Smooth muscle cell (in vitro differentiated cells): ENCODE data around the gene TMEM259. TPM values are rescaled to one million over a fixed set of nuclear protein-coding genes. Genes with fewer than 3 reads are reported as not detected.
A peak's percentile ranks its signal among the peaks of the same experiment; 100 is the strongest.

ENCODE experiments used
- DNase-seq: peaks from one replicate; lab custom pipeline; 2025; ENCODE audit not compliant: unreplicated experiment; lab: John Stamatoyannopoulos, UW
- H2AFZ ChIP-seq: fragments of 200-600 bp; sonication (generic); 2 replicates; pipeline ENCODE4 v1.6.0; 2016; ENCODE audit warnings: antibody characterized with exemption, low read depth, mild to moderate bottlenecking
- H3F3A ChIP-seq: fragments of 200-600 bp; sonication (generic); 2 replicates; pipeline ENCODE4 v1.6.0; 2017; ENCODE audit warnings: antibody characterized with exemption, low read depth
- H3K27ac ChIP-seq: fragments of 200-600 bp; sonication (generic); 2 replicates; pipeline ENCODE4 v1.5.1; 2016; ENCODE audit warnings: low read depth, mild to moderate bottlenecking
- H3K27me3 ChIP-seq: fragments of 200-600 bp; sonication (generic); 2 replicates; pipeline ENCODE4 v1.6.1; 2016; ENCODE audit warnings: low read depth, mild to moderate bottlenecking
- H3K36me3 ChIP-seq: fragments of 200-600 bp; sonication (generic); 2 replicates; pipeline ENCODE4 v1.5.1; 2016; ENCODE audit warnings: low read depth
- H3K4me1 ChIP-seq: fragments of 200-600 bp; sonication (generic); 2 replicates; pipeline ENCODE4 v1.5.1; 2016; ENCODE audit warnings: low read depth
- H3K4me2 ChIP-seq: fragments of 200-600 bp; sonication (generic); 2 replicates; pipeline ENCODE4 v1.6.0; 2016; ENCODE audit warnings: mild to moderate bottlenecking
- H3K4me3 ChIP-seq: fragments of 200-600 bp; sonication (generic); 2 replicates; pipeline ENCODE4 v1.5.1; 2016; ENCODE audit warnings: mild to moderate bottlenecking
- H3K79me2 ChIP-seq: fragments of 200-600 bp; sonication (generic); 2 replicates; pipeline ENCODE4 v1.6.0; 2016; ENCODE audit warnings: low read depth, mild to moderate bottlenecking
- H3K9ac ChIP-seq: fragments of 200-600 bp; sonication (generic); 2 replicates; pipeline ENCODE4 v1.6.0; 2016; ENCODE audit warnings: low read depth
- H3K9me3 ChIP-seq: fragments of 200-600 bp; sonication (generic); replicated peaks from 2 replicates; pipeline ENCODE4 v1.5.1; 2016; ENCODE audit warnings: low read depth
- H4K20me1 ChIP-seq: fragments of 200-600 bp; sonication (generic); 2 replicates; pipeline ENCODE4 v1.6.0; 2016; ENCODE audit warnings: low read depth
- WGBS: methylation state at CpG from one replicate; pipeline ENCODE4 v1.1.7; 2016; ENCODE audit warnings: low lambda C conversion rate; 5-methylcytosine and 5-hydroxymethylcytosine counted together
- polyA plus RNA-seq: library from polyadenylated mRNA; unstranded; fragments of >200 nt; fragmentation: Nextera tagmentation; extraction: Ambion mirVana; gene quantifications from 2 replicates; pipeline ENCODE4 v1.2.1, GENCODE V29; 2016
- total RNA-seq: library from RNA; depleted of rRNA; stranded (reverse); fragments of >200 nt; gene quantifications from 2 replicates; pipeline ENCODE4 v1.2.3, GENCODE V29; 2014
- TF ChIP-seq, protein P1 (sequence below): fragments of 200-600 bp; sonication (generic); IDR thresholded peaks from 2 replicates; pipeline ENCODE4 v1.5.1; 2017; ENCODE audit warnings: borderline replicate concordance, mild to moderate bottlenecking, antibody characterized with exemption; ENCODE audit not compliant: insufficient read depth, poor library complexity, severe bottlenecking

The TMEM259 gene
- total and polyA plus RNA-seq, 2 experiments from 2014 or later: 133 to 232 TPM

DNA sequence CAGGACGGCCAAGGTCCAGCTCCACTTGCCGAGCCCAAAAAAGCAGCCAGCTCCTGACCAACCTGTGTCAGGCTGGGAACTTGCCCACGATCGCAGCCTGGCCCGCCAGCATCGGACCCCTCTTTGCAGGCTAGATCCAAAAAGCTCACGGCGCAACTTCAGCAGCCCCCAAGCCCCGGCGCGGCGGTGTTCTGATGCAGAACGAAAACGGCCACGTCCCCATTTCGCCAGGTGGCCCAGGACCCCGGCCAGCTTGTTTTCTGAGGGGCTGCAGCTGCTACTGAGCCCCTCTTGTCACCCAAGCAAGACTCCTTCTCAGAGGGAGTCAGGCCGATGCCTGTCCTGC is 1.3 kb downstream of the TMEM259 start:
- H3K4me2 ChIP-seq: peak overlapping the region; percentile 96
- H3F3A ChIP-seq: peaks cover 10% of the 10 kb centered on the region
- H3K36me3 ChIP-seq: no peaks in the 10 kb centered on the region
- TF ChIP-seq, protein P1, sequence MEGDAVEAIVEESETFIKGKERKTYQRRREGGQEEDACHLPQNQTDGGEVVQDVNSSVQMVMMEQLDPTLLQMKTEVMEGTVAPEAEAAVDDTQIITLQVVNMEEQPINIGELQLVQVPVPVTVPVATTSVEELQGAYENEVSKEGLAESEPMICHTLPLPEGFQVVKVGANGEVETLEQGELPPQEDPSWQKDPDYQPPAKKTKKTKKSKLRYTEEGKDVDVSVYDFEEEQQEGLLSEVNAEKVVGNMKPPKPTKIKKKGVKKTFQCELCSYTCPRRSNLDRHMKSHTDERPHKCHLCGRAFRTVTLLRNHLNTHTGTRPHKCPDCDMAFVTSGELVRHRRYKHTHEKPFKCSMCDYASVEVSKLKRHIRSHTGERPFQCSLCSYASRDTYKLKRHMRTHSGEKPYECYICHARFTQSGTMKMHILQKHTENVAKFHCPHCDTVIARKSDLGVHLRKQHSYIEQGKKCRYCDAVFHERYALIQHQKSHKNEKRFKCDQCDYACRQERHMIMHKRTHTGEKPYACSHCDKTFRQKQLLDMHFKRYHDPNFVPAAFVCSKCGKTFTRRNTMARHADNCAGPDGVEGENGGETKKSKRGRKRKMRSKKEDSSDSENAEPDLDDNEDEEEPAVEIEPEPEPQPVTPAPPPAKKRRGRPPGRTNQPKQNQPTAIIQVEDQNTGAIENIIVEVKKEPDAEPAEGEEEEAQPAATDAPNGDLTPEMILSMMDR: no peak
- H3K27me3 ChIP-seq: no peaks in the 10 kb centered on the region
- H3K27ac ChIP-seq: peak overlapping the region; percentile 95
- H3K4me3 ChIP-seq: peak overlapping the region; percentile 87
- WGBS: 83% methylated on average over 18 of the region's 18 CpGs
- no peak for DNase-seq
- peaks cover 27% of the 10 kb centered on the region for H3K4me1 ChIP-seq
- H3K9ac ChIP-seq: peak overlapping the region; percentile 97
- peaks cover 60% of the 10 kb centered on the region for H4K20me1 ChIP-seq
- peaks cover 60% of the 10 kb centered on the region for H3K79me2 ChIP-seq
- H3K9me3 ChIP-seq: no peaks in the 10 kb centered on the region
- H2AFZ ChIP-seq: no peak overlapping the region

DNA sequence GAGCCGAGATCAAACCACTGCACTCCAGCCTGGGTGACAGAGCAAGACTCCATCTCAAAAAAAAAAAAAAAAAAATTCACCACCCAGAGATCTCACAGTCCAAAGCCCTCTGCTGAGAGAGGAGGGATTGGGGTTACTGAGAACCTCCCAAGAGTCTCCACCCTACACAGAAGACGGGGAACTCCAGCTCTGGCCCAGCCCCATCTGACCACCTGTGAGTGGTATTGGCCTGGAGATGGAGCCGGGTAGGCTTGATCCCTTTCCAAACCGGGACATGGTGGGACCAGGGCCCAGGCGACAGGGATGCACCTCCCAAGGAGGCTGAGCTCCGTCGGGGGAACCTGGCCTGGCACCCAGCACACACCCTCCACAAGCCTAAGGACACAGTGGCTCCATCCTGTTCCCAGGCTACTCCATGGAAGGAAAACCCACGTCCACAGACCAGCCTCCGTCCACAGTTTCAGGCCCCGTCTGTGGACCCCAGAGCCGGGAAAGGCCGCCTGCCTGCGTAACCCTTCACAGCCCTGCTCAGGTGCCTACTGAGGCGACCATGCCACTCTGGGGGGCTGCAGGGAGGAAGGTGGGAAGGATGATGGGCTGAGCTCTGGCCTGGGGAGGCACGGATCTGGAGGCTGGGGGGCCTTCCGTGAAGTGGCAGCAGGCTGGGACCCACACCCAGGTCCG is 1.8 kb downstream of the TMEM259 start:
- Histone ChIP-seq H3K4me3 (peak overlapping the region; percentile 87), H2AFZ (no peak overlapping the region), H3K4me1 (peaks cover 27% of the 10 kb centered on the region), H3K4me2 (peak overlapping the region; percentile 96), H4K20me1 (peaks cover 66% of the 10 kb centered on the region), H3K9me3 (no peaks in the 10 kb centered on the region), H3F3A (peaks cover 10% of the 10 kb centered on the region), H3K27me3 (no peaks in the 10 kb centered on the region), H3K36me3 (no peaks in the 10 kb centered on the region), H3K27ac (peak overlapping the region; percentile 11), H3K79me2 (peaks cover 65% of the 10 kb centered on the region), H3K9ac (peak overlapping the region; percentile 97)
- TF ChIP-seq, protein P1: no peak
- 84% methylated on average over 17 of the region's 17 CpGs for WGBS
- DNase-seq: no peak

DNA sequence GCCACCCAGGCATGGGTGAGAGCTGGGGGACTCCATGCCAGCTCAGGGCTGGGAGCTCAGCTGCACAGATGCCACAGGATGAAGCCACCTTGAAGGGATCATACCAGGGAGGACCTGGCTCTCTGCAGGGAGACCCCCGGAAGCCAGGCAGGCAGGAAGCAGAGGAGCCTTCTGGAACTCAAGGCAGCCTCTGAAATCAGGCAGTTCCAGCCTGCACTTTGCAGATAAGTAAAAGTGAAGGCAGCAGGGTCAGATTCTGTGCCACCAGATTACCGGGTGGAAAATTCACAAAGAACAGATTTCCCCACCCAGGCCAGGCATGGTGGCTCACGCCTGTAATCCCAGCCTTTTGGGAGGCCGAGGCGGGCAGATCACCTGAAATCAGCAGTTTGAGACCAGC is 2.5 kb downstream of the TMEM259 start:
- peak overlapping the region; percentile 11 for H3K27ac ChIP-seq
- peaks cover 27% of the 10 kb centered on the region for H3K4me1 ChIP-seq
- H3K9ac ChIP-seq: no peak overlapping the region
- H3K4me2 ChIP-seq: peak overlapping the region; percentile 96
- 92% methylated on average over 5 of the region's 5 CpGs for WGBS
- no peak for DNase-seq
- no peaks in the 10 kb centered on the region for H3K9me3 ChIP-seq
- peaks cover 72% of the 10 kb centered on the region for H4K20me1 ChIP-seq
- TF ChIP-seq, protein P1: no peak
- H3K4me3 ChIP-seq: no peak overlapping the region
- no peak overlapping the region for H2AFZ ChIP-seq
- no peaks in the 10 kb centered on the region for H3K27me3 ChIP-seq
- peaks cover 72% of the 10 kb centered on the region for H3K79me2 ChIP-seq
- peaks cover 10% of the 10 kb centered on the region for H3F3A ChIP-seq
- no peaks in the 10 kb centered on the region for H3K36me3 ChIP-seq

DNA sequence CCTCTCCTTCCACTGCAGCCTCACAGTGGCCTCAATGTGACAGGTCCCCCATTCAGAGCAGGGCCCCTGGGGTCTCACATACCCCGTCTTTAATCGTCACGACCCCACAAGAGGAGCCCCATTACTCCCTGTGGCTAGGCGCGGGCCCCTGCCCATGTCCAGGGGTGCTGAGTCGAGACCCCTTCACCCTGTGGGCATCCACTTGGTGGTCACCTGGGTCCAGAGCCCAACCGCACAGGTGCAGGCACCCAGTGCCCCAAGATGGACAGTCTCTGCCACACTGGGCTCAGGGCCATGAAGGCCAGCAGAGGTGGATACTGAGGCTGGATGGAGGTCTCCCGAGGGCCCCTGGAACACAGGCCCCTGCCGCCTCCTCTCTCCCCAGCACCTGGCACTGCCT is 3.0 kb downstream of the TMEM259 start:
- Histone ChIP-seq H3F3A (peaks cover 10% of the 10 kb centered on the region), H3K36me3 (no peaks in the 10 kb centered on the region), H3K27ac (peak overlapping the region; percentile 80), H3K4me3 (no peak overlapping the region), H3K27me3 (no peaks in the 10 kb centered on the region), H3K79me2 (peaks cover 77% of the 10 kb centered on the region), H2AFZ (no peak overlapping the region), H3K4me1 (peaks cover 27% of the 10 kb centered on the region), H4K20me1 (peaks cover 77% of the 10 kb centered on the region), H3K9me3 (no peaks in the 10 kb centered on the region), H3K9ac (peak overlapping the region; percentile 8), H3K4me2 (peak overlapping the region; percentile 62)
- TF ChIP-seq, protein P1: no peak
- DNase-seq: no peak
- 94% methylated on average over 9 of the region's 9 CpGs for WGBS
